SU-DHL-6 (cell line): ENCODE data around the gene ANKRD13D.

ENCODE experiments used
- CTCF ChIP-seq: fragments of 200-600 bp; sonication (generic); IDR thresholded peaks from one replicate; pipeline ENCODE4 v1.5.1; 2017; ENCODE audit warnings: antibody characterized with exemption, mild to moderate bottlenecking, low read length, moderate library complexity; ENCODE audit not compliant: insufficient read depth, poor library complexity, severe bottlenecking
- EZH2phosphoT487 ChIP-seq: fragments of 200-600 bp; sonication (generic), shearing (Covaris generic); conservative IDR thresholded peaks from 2 replicates; pipeline ENCODE4 v1.6.1; 2018; ENCODE audit warnings: mild to moderate bottlenecking, antibody characterized with exemption, low read length, moderate library complexity, mixed read lengths

GRCh38 chr11:67288198-67288451, 978 bp upstream of the ANKRD13D start:
- no peak for TF ChIP-seq CTCF
- no peak for TF ChIP-seq EZH2phosphoT487
